Smooth muscle cell (in vitro differentiated cells): Measurements from ENCODE around the gene BRSK1. TPM values are rescaled to one million over a fixed set of nuclear protein-coding genes. Genes with fewer than 3 reads are reported as not detected.
"Not testable (repeated sequence)": the region's sequence is repeated elsewhere in the genome, so short reads cannot be mapped to it uniquely, and the experiment has no call there.

Experiments used
- DNase-seq: peaks from one replicate; lab custom pipeline; 2025; ENCODE audit not compliant: unreplicated experiment; lab: John Stamatoyannopoulos, UW
- H2AFZ ChIP-seq: fragments of 200-600 bp; sonication (generic); 2 replicates; pipeline ENCODE4 v1.6.0; 2016; ENCODE audit warnings: antibody characterized with exemption, low read depth, mild to moderate bottlenecking
- H3F3A ChIP-seq: fragments of 200-600 bp; sonication (generic); 2 replicates; pipeline ENCODE4 v1.6.0; 2017; ENCODE audit warnings: antibody characterized with exemption, low read depth
- H3K27ac ChIP-seq: fragments of 200-600 bp; sonication (generic); 2 replicates; pipeline ENCODE4 v1.5.1; 2016; ENCODE audit warnings: low read depth, mild to moderate bottlenecking
- H3K27me3 ChIP-seq: fragments of 200-600 bp; sonication (generic); 2 replicates; pipeline ENCODE4 v1.6.1; 2016; ENCODE audit warnings: low read depth, mild to moderate bottlenecking
- H3K36me3 ChIP-seq: fragments of 200-600 bp; sonication (generic); 2 replicates; pipeline ENCODE4 v1.5.1; 2016; ENCODE audit warnings: low read depth
- H3K4me1 ChIP-seq: fragments of 200-600 bp; sonication (generic); 2 replicates; pipeline ENCODE4 v1.5.1; 2016; ENCODE audit warnings: low read depth
- H3K4me2 ChIP-seq: fragments of 200-600 bp; sonication (generic); 2 replicates; pipeline ENCODE4 v1.6.0; 2016; ENCODE audit warnings: mild to moderate bottlenecking
- H3K4me3 ChIP-seq: fragments of 200-600 bp; sonication (generic); 2 replicates; pipeline ENCODE4 v1.5.1; 2016; ENCODE audit warnings: mild to moderate bottlenecking
- H3K79me2 ChIP-seq: fragments of 200-600 bp; sonication (generic); 2 replicates; pipeline ENCODE4 v1.6.0; 2016; ENCODE audit warnings: low read depth, mild to moderate bottlenecking
- H3K9ac ChIP-seq: fragments of 200-600 bp; sonication (generic); 2 replicates; pipeline ENCODE4 v1.6.0; 2016; ENCODE audit warnings: low read depth
- H3K9me3 ChIP-seq: fragments of 200-600 bp; sonication (generic); replicated peaks from 2 replicates; pipeline ENCODE4 v1.5.1; 2016; ENCODE audit warnings: low read depth
- H4K20me1 ChIP-seq: fragments of 200-600 bp; sonication (generic); 2 replicates; pipeline ENCODE4 v1.6.0; 2016; ENCODE audit warnings: low read depth
- CTCF ChIP-seq: fragments of 200-600 bp; sonication (generic); IDR thresholded peaks from 2 replicates; pipeline ENCODE4 v1.5.1; 2017; ENCODE audit warnings: borderline replicate concordance, mild to moderate bottlenecking, antibody characterized with exemption; ENCODE audit not compliant: insufficient read depth, poor library complexity, severe bottlenecking
- WGBS: methylation state at CpG from one replicate; pipeline ENCODE4 v1.1.7; 2016; ENCODE audit warnings: low lambda C conversion rate; 5-methylcytosine and 5-hydroxymethylcytosine counted together
- polyA plus RNA-seq: library from polyadenylated mRNA; unstranded; fragments of >200 nt; fragmentation: Nextera tagmentation; extraction: Ambion mirVana; gene quantifications from 2 replicates; pipeline ENCODE4 v1.2.1, GENCODE V29; 2016
- total RNA-seq: library from RNA; depleted of rRNA; stranded (reverse); fragments of >200 nt; gene quantifications from 2 replicates; pipeline ENCODE4 v1.2.3, GENCODE V29; 2014

The BRSK1 gene
- total and polyA plus RNA-seq, 2 experiments from 2014 or later = 3.0 to 5.0 TPM

- Histone ChIP-seq H3K4me2 (no peak overlapping the region), H3K9ac (no peak overlapping the region), H3K4me3 (no peak overlapping the region), H3K36me3 (no peaks in the 10 kb centered on the region), H3F3A (no peaks in the 10 kb centered on the region), H3K4me1 (no peaks in the 10 kb centered on the region), H3K27me3 (no peaks in the 10 kb centered on the region), H3K27ac (no peak overlapping the region), H3K9me3 (no peaks in the 10 kb centered on the region), H2AFZ (no peak overlapping the region), H3K79me2 (no peaks in the 10 kb centered on the region), H4K20me1 (no peaks in the 10 kb centered on the region)
- DNase-seq = no peak
- 85% methylated on average over 6 of the region's 6 CpGs for WGBS
- no peak for TF ChIP-seq CTCF
Measured at GRCh38 chr19:55324662-55325061, 40.9 kb downstream of the BRSK1 start.

- Histone ChIP-seq H4K20me1 (no peaks in the 10 kb centered on the region), H3K4me1 (no peaks in the 10 kb centered on the region), H3K27me3 (no peaks in the 10 kb centered on the region), H3K27ac (no peak within 1 kb of the TSS), H3K9me3 (no peaks in the 10 kb centered on the region), H3K4me2 (no peak within 1 kb of the TSS), H3K36me3 (no peaks in the 10 kb centered on the region), H3F3A (no peaks in the 10 kb centered on the region), H3K9ac (no peak within 1 kb of the TSS), H2AFZ (no peak within 1 kb of the TSS), H3K79me2 (no peaks in the 10 kb centered on the region), H3K4me3 (no peak within 1 kb of the TSS)
- 94% methylated on average over 14 of the region's 14 CpGs for WGBS
- TF ChIP-seq CTCF = no peak
- no peak for DNase-seq
Measured at GRCh38 chr19:55325172-55325571, 41.4 kb downstream of the BRSK1 start, which contains the start of gene TMEM150B. Gene TMEM150B (minus strand): TSS chr19:55325341. CDS start chr19:55321036, 4,305 bp downstream.

GRCh38 chr19:55328774-55329318 lies 45.0 kb downstream of the BRSK1 start:
- not testable (repeated sequence) for H3K4me1 ChIP-seq, H3K9me3 ChIP-seq, DNase-seq, H3K9ac ChIP-seq, H2AFZ ChIP-seq, H3K27me3 ChIP-seq, H3K79me2 ChIP-seq, H3K4me3 ChIP-seq, H4K20me1 ChIP-seq, H3K4me2 ChIP-seq, H3K27ac ChIP-seq, H3K36me3 ChIP-seq, H3F3A ChIP-seq
- 88% methylated on average over 4 of the region's 4 CpGs for WGBS

- H3K9ac ChIP-seq, H3F3A ChIP-seq: not testable (repeated sequence)
Measured at GRCh38 chr19:55329791-55330190, 46.0 kb downstream of the BRSK1 start.

GRCh38 chr19:55333870-55334269 lies 50.1 kb downstream of the BRSK1 start:
- Histone ChIP-seq H3K4me1 (no peaks in the 10 kb centered on the region), H3K79me2 (no peaks in the 10 kb centered on the region), H3F3A (no peaks in the 10 kb centered on the region), H4K20me1 (no peaks in the 10 kb centered on the region), H3K36me3 (no peaks in the 10 kb centered on the region), H3K9ac (no peak overlapping the region), H3K4me3 (no peak overlapping the region), H3K9me3 (no peaks in the 10 kb centered on the region), H3K27ac (no peak overlapping the region), H3K27me3 (no peaks in the 10 kb centered on the region), H3K4me2 (no peak overlapping the region), H2AFZ (no peak overlapping the region)
- DNase-seq = no peak
- 89% methylated on average over 11 of the region's 11 CpGs for WGBS
- no peak for TF ChIP-seq CTCF

More at GRCh38 chr19:55329791-55330190, 46.0 kb downstream of the BRSK1 start:
- not testable (repeated sequence) for H3K27me3 ChIP-seq, H3K36me3 ChIP-seq, H3K4me1 ChIP-seq, H3K9me3 ChIP-seq, H2AFZ ChIP-seq, H4K20me1 ChIP-seq, DNase-seq, H3K4me3 ChIP-seq, H3K27ac ChIP-seq, H3K79me2 ChIP-seq, H3K4me2 ChIP-seq
- WGBS = 94% methylated on average over 6 of the region's 6 CpGs
